Liver (tissue), 3 donors: ENCODE measurements around the gene NHERF1.

ENCODE experiments used
- SP1 ChIP-seq: IDR thresholded peaks from 2 replicates; pipeline ENCODE4 v1.6.1; 2018; ENCODE audit warnings: antibody characterized with exemption, mild to moderate bottlenecking
- TF ChIP-seq, protein P1 (sequence below): IDR thresholded peaks from 2 replicates; pipeline ENCODE4 v1.6.1; 2016; ENCODE audit warnings: antibody characterized with exemption
- TF ChIP-seq, protein P2 (sequence below): fragments of 150-350 bp; IDR thresholded peaks from 2 replicates; pipeline ENCODE4 v1.5.1; 2017; ENCODE audit warnings: improper control_type of control experiment, low read depth, low read length; ENCODE audit not compliant: missing input control
- donor health status: healthy.
- donor health status: healthy.

DNA sequence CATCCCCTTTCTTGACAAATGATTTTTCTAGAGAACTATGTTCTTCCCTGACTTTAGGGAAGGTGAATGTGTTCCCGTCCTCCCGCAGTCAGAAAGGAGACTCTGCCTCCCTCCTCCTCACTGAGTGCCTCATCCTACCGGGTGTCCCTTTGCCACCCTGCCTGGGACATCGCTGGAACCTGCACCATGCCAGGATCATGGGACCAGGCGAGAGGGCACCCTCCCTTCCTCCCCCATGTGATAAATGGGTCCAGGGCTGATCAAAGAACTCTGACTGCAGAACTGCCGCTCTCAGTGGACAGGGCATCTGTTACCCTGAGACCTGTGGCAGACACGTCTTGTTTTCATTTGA lies 20.3 kb downstream of the NHERF1 start:
- TF ChIP-seq, protein P1, sequence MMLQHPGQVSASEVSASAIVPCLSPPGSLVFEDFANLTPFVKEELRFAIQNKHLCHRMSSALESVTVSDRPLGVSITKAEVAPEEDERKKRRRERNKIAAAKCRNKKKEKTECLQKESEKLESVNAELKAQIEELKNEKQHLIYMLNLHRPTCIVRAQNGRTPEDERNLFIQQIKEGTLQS: no peak
- TF ChIP-seq, protein P2, sequence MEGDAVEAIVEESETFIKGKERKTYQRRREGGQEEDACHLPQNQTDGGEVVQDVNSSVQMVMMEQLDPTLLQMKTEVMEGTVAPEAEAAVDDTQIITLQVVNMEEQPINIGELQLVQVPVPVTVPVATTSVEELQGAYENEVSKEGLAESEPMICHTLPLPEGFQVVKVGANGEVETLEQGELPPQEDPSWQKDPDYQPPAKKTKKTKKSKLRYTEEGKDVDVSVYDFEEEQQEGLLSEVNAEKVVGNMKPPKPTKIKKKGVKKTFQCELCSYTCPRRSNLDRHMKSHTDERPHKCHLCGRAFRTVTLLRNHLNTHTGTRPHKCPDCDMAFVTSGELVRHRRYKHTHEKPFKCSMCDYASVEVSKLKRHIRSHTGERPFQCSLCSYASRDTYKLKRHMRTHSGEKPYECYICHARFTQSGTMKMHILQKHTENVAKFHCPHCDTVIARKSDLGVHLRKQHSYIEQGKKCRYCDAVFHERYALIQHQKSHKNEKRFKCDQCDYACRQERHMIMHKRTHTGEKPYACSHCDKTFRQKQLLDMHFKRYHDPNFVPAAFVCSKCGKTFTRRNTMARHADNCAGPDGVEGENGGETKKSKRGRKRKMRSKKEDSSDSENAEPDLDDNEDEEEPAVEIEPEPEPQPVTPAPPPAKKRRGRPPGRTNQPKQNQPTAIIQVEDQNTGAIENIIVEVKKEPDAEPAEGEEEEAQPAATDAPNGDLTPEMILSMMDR: no peak
- no peak for TF ChIP-seq SP1
